Smooth muscle cell (in vitro differentiated cells): Measurements from ENCODE around the gene RASGEF1C. TPM values are rescaled to one million over a fixed set of nuclear protein-coding genes. Genes with fewer than 3 reads are reported as not detected.
"Not testable (repeated sequence)": the region's sequence is repeated elsewhere in the genome, so short reads cannot be mapped to it uniquely, and the experiment has no call there.

Experiments used
- DNase-seq: peaks from one replicate; lab custom pipeline; 2025; ENCODE audit not compliant: unreplicated experiment; lab: John Stamatoyannopoulos, UW
- H2AFZ ChIP-seq: fragments of 200-600 bp; sonication (generic); 2 replicates; pipeline ENCODE4 v1.6.0; 2016; ENCODE audit warnings: antibody characterized with exemption, low read depth, mild to moderate bottlenecking
- H3F3A ChIP-seq: fragments of 200-600 bp; sonication (generic); 2 replicates; pipeline ENCODE4 v1.6.0; 2017; ENCODE audit warnings: antibody characterized with exemption, low read depth
- H3K27ac ChIP-seq: fragments of 200-600 bp; sonication (generic); 2 replicates; pipeline ENCODE4 v1.5.1; 2016; ENCODE audit warnings: low read depth, mild to moderate bottlenecking
- H3K27me3 ChIP-seq: fragments of 200-600 bp; sonication (generic); 2 replicates; pipeline ENCODE4 v1.6.1; 2016; ENCODE audit warnings: low read depth, mild to moderate bottlenecking
- H3K36me3 ChIP-seq: fragments of 200-600 bp; sonication (generic); 2 replicates; pipeline ENCODE4 v1.5.1; 2016; ENCODE audit warnings: low read depth
- H3K4me1 ChIP-seq: fragments of 200-600 bp; sonication (generic); 2 replicates; pipeline ENCODE4 v1.5.1; 2016; ENCODE audit warnings: low read depth
- H3K4me2 ChIP-seq: fragments of 200-600 bp; sonication (generic); 2 replicates; pipeline ENCODE4 v1.6.0; 2016; ENCODE audit warnings: mild to moderate bottlenecking
- H3K4me3 ChIP-seq: fragments of 200-600 bp; sonication (generic); 2 replicates; pipeline ENCODE4 v1.5.1; 2016; ENCODE audit warnings: mild to moderate bottlenecking
- H3K79me2 ChIP-seq: fragments of 200-600 bp; sonication (generic); 2 replicates; pipeline ENCODE4 v1.6.0; 2016; ENCODE audit warnings: low read depth, mild to moderate bottlenecking
- H3K9ac ChIP-seq: fragments of 200-600 bp; sonication (generic); 2 replicates; pipeline ENCODE4 v1.6.0; 2016; ENCODE audit warnings: low read depth
- H3K9me3 ChIP-seq: fragments of 200-600 bp; sonication (generic); replicated peaks from 2 replicates; pipeline ENCODE4 v1.5.1; 2016; ENCODE audit warnings: low read depth
- H4K20me1 ChIP-seq: fragments of 200-600 bp; sonication (generic); 2 replicates; pipeline ENCODE4 v1.6.0; 2016; ENCODE audit warnings: low read depth
- CTCF ChIP-seq: fragments of 200-600 bp; sonication (generic); IDR thresholded peaks from 2 replicates; pipeline ENCODE4 v1.5.1; 2017; ENCODE audit warnings: borderline replicate concordance, mild to moderate bottlenecking, antibody characterized with exemption; ENCODE audit not compliant: insufficient read depth, poor library complexity, severe bottlenecking
- WGBS: methylation state at CpG from one replicate; pipeline ENCODE4 v1.1.7; 2016; ENCODE audit warnings: low lambda C conversion rate; 5-methylcytosine and 5-hydroxymethylcytosine counted together
- polyA plus RNA-seq: library from polyadenylated mRNA; unstranded; fragments of >200 nt; fragmentation: Nextera tagmentation; extraction: Ambion mirVana; gene quantifications from 2 replicates; pipeline ENCODE4 v1.2.1, GENCODE V29; 2016
- total RNA-seq: library from RNA; depleted of rRNA; stranded (reverse); fragments of >200 nt; gene quantifications from 2 replicates; pipeline ENCODE4 v1.2.3, GENCODE V29; 2014

Gene RASGEF1C
- total and polyA plus RNA-seq, 2 experiments from 2014 or later: 0.14 TPM; not detected in 1

DNA sequence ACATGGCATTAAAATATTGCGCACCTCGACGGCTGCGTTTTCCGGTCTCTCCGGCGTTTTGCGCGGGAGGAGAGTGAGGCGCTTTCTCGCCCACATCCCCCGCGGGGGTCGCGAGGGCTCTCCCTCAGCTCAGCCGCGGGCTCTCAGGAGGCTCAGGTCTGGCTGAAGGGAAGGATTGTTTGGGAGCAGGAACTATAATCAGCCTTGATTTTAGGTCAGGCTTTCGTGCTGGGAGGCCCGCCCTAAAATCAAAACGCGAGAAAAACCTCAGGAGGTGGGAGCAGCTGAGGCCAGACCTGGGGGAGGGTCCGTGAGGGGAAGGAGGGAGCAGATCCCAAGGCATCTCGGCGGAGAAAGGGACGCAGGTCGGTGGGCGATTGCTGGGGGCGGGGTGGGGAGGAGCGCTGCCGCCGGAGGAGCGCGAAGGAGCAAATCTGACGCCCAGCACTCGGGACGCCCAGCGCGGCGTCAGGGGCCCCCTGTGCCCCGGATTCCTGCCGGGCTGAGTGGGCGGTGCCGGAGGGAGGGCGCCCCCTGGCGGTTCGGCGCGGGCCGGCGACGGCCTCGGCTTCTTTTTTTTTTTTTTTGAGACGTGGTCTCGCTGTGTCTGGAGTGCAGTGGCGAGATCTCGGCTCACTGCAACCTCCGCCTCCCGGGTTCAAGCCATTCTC lies 118.8 kb downstream of the RASGEF1C start:
- no peaks in the 10 kb centered on the region for H3K27me3 ChIP-seq
- peak; percentile 93 for TF ChIP-seq CTCF
- H2AFZ ChIP-seq: peak overlapping the region; percentile 98
- no peaks in the 10 kb centered on the region for H3K9me3 ChIP-seq
- no peaks in the 10 kb centered on the region for H3F3A ChIP-seq
- peak overlapping the region; percentile 41 for H3K27ac ChIP-seq
- WGBS: 2% methylated on average over 35 of the region's 58 CpGs
- no peaks in the 10 kb centered on the region for H4K20me1 ChIP-seq
- no peaks in the 10 kb centered on the region for H3K36me3 ChIP-seq
- peaks cover 12% of the 10 kb centered on the region for H3K4me1 ChIP-seq
- peak overlapping the region; percentile 79 for H3K4me3 ChIP-seq
- H3K9ac ChIP-seq: peak overlapping the region; percentile 81
- peak; percentile 58 for DNase-seq
- H3K79me2 ChIP-seq: no peaks in the 10 kb centered on the region
- H3K4me2 ChIP-seq: peak overlapping the region; percentile 94

DNA sequence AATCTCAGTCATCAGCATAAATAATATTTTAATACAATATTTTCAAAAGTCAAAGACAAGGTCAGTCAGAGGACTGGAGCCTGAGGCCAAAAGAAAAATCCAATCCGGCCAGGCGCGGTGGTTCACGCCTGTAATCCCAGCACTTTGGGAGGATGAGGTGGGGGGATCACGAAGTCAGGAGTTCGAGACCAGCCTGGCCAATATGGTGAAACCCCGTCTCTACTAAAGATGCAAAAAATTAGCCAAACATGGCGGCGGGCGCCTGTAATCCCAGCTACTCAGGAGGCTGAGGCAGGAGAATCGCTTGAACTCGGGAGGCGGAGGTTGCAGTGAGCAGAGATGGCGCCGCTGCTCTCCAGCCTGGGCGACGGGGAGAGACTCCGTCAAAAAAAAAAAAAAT lies 119.4 kb downstream of the RASGEF1C start:
- not testable (repeated sequence) for DNase-seq, H3K27me3 ChIP-seq, H3F3A ChIP-seq, H3K36me3 ChIP-seq, H3K9me3 ChIP-seq, H3K79me2 ChIP-seq, H4K20me1 ChIP-seq
- Histone ChIP-seq H3K4me2 (peak overlapping the region; percentile 94), H3K4me3 (peak overlapping the region; percentile 79), H3K4me1 (peaks cover 17% of the 10 kb centered on the region), H3K27ac (peak overlapping the region; percentile 41), H3K9ac (peak overlapping the region; percentile 81), H2AFZ (peak overlapping the region; percentile 98)
- 58% methylated on average over 18 of the region's 18 CpGs for WGBS

DNA sequence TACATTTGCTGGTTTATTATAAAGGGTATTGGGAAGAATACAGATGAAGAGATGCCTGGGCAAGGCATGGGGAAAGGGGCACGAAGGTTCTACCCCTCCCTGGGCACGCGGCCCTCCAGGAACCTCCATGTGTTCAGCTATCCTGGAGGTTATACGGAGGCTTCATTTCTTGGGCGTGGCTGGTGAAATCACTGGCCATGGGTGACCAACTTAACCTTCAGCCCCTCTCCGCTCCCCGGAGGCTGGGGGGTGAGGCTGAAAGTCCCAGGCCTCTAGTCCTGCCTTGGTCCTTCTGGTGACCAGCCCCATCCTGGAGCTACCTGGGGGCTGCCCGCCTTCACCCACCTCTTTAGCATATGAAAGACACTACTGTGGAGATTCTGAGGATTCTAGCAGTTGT lies 120.5 kb downstream of the RASGEF1C start:
- DNase-seq: no peak
- H3K27ac ChIP-seq: no peak overlapping the region
- TF ChIP-seq CTCF: no peak

GRCh38 chr5:180086816-180087399 lies 122.1 kb downstream of the RASGEF1C start:
- Histone ChIP-seq H3K9ac (no peak overlapping the region), H3K9me3 (no peaks in the 10 kb centered on the region), H3K36me3 (no peaks in the 10 kb centered on the region), H3F3A (no peaks in the 10 kb centered on the region), H2AFZ (no peak overlapping the region), H3K4me1 (peaks cover 24% of the 10 kb centered on the region), H4K20me1 (no peaks in the 10 kb centered on the region), H3K4me2 (no peak overlapping the region), H3K27me3 (no peaks in the 10 kb centered on the region), H3K27ac (no peak overlapping the region), H3K4me3 (no peak overlapping the region), H3K79me2 (no peaks in the 10 kb centered on the region)
- no peak for TF ChIP-seq CTCF
- DNase-seq: no peak
- 93% methylated on average over 11 of the region's 11 CpGs for WGBS

More for the DNA sequence above, 120.5 kb downstream of the RASGEF1C start:
- H3K4me3 ChIP-seq: no peak overlapping the region
- H3K36me3 ChIP-seq: no peaks in the 10 kb centered on the region
- 95% methylated on average over 8 of the region's 8 CpGs for WGBS
- H3K9ac ChIP-seq: no peak overlapping the region
- no peaks in the 10 kb centered on the region for H3K27me3 ChIP-seq
- H3K9me3 ChIP-seq: no peaks in the 10 kb centered on the region
- H4K20me1 ChIP-seq: no peaks in the 10 kb centered on the region
- no peak overlapping the region for H2AFZ ChIP-seq
- H3F3A ChIP-seq: no peaks in the 10 kb centered on the region
- H3K4me1 ChIP-seq: peaks cover 20% of the 10 kb centered on the region
- H3K4me2 ChIP-seq: no peak overlapping the region
- H3K79me2 ChIP-seq: no peaks in the 10 kb centered on the region
